ENCODE results near the gene ZNF221. TPM values are rescaled to one million over a fixed set of nuclear protein-coding genes. Genes with fewer than 3 reads are reported as not detected.

ZNF221 gene
- total and polyA plus RNA-seq, 9 of the 15 experiments (the other 6 are each of a cell fraction or from before 2014, with no cell fraction given): 0.32 to 1.4 (median 0.45) TPM

DNA sequence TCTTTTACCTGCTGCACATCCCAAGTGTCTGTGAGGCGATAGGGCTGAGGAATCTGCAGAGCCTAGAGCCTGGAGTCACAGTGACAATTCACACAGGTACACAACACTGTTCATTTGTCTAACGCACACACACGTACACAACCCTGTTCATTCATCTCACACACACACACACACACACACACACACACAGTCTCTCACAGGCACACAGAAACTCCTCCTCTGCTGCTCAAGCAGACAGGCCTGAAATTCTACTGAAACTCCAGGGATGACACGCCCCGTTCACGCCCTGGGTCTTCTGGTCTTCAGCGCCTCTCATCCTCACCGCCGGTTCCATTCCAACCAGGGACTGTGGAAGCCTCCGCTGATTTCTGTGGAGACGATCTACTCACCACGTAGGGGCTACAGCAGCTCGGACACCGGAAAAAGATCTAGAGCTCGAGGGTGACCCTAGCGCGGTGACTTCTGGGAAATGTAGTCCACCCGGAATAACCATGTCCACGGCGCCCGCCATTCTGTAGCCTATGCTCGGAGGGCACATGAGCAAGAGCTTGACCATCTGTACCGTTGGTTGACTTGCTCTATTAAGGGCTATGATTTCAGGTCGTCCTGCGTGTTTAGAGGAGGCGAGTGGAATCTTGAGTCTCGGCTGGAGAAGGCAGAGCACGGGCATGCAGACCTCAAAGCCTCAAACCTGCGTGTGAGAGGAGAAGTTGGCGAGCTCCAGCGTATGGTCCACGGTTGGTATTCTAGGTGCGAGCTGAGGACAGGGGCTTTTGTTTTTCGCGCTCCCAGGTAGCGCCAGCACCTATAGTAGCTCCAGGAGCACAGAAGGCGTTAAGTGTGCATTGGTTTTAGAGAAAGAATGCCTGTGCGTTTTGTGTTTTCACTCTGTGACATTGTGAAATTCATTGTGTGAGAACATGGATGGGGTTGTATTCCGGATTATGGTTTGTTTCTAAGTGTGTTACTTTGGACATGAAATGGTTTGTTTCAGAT lies 49.3 kb upstream of the ZNF221 start (continued):
- TF ChIP-seq MAZ (CRISPR knock-in tag; conservative IDR thresholded peaks at IDR 0.05 in 1 of 2, IDR thresholded peaks at IDR 0.05 in 1 of 2) (0 out of 4 replicates have a peak, but pooled peaks of 1 of the 2 experiments have one; percentile 26), ETV5 (CRISPR knock-in tag; IDR thresholded peaks at IDR 0.05; ENCODE audit: low read depth) (0 out of 2 replicates have a peak, but pooled peaks have one; percentile 39), MEF2D (tag; conservative IDR thresholded peaks at IDR 0.05; ENCODE audit: low read depth) (no peak), TCF7 (IDR thresholded peaks at IDR 0.05; ENCODE audit: borderline replicate concordance) (no peak), SNRNP70 (optimal IDR thresholded peaks at IDR 0.05; ENCODE audit: low read depth, low read length) (no peak), PHF8 (IDR thresholded peaks at IDR 0.05; ENCODE audit: borderline replicate concordance, low read length) (peak; percentile 57; the same call in 1 of the 2 replicates), ESRRA (IDR thresholded peaks at IDR 0.05; ENCODE audit: borderline replicate concordance, low read depth) (no peak)

DNA sequence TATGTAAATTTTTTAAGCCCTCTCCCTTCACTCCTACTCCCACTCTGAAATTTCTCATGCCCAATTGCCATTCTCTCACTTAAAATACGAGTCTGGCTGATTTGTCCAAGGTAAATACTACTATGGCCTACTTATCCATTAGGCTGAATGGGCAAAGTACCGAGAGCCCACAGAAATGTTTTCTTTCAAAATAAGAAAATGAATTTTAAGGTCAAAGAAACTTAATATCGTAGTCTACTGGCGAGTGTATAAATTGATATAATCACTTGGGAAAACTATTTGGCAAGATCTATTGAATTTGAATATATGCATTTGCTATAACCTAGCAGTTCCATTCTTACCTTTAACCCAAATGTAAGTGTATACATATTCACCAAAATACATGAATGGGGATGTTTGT lies 48.6 kb upstream of the ZNF221 start:
- ChIA-PET CTCF (ENCODE audit: low intra/inter-chr PET ratio) (no interaction called here), POLR2A (interaction anchor here (0.6 kb wide), 1 partner anchor 1042 kb away, joined by 4 read pairs; no protein-coding TSS in a partner anchor)
- FAIRE-seq (no peak), ATAC-seq (no peak), DNase-seq (ENCODE audit: extremely low read depth in 1 of 4, low spot score in 3 of 4) (no peak)
- Histone ChIP-seq H4K20me1 (replicated peaks; ENCODE audit: control insufficient read depth, insufficient read depth, low read length) (no peaks in the 10 kb centered on the region), H3K4me2 (ENCODE audit: insufficient read depth, low read length) (peak overlapping the region; percentile 93), H3K4me3 (no peak overlapping the region), H3K79me2 (ENCODE audit: control insufficient read depth, insufficient read depth, low read length) (no peaks in the 10 kb centered on the region), H3K27ac (ENCODE audit: extremely low read depth, low read depth, low read length) (no peak overlapping the region), H3K9me3 (replicated peaks; ENCODE audit: control insufficient read depth, insufficient read depth, low read depth, low read length) (peaks cover 2% of the 10 kb centered on the region; the same call in 1 of the 2 replicates), H3K36me3 (ENCODE audit: control insufficient read depth, insufficient read depth, low read length) (no peaks in the 10 kb centered on the region), H3K9ac (ENCODE audit: insufficient read depth in 1 of 2, low read depth in 2 of 2, low read length in 2 of 2) (no peak overlapping the region), H3K9me1 (ENCODE audit: control insufficient read depth, insufficient read depth, low read length) (no peaks in the 10 kb centered on the region), H3K27me3 (ENCODE audit: control insufficient read depth in 2 of 2, insufficient read depth in 2 of 2, low read length in 2 of 2) (no peaks in the 10 kb centered on the region), H2AFZ (ENCODE audit: low read depth, low read length) (peak overlapping the region; percentile 99), H3K4me1 (replicated peaks in 1 of 2; ENCODE audit: control insufficient read depth in 2 of 2, insufficient read depth in 2 of 2, low read length in 2 of 2) (no peaks in the 10 kb centered on the region; a peak in 2 of 5 replicates)
- in situ Hi-C loops (cut with MboI): loop anchor here (5.0 kb wide), 1 partner anchor 50 kb away; no protein-coding TSS in a partner anchor
- no TSS peak for BruUV-seq (replicated peaks)
- TF ChIP-seq YBX1 (IDR thresholded peaks at IDR 0.05): no peak
- no peak for TF ChIP-seq CEBPG (CRISPR knock-in tag; IDR thresholded peaks at IDR 0.05)
- 0 out of 4 replicates have a peak, but pooled peaks of 1 of the 2 experiments have one; percentile 4 for TF ChIP-seq CEBPG (tag; conservative IDR thresholded peaks at IDR 0.05 in 1 of 2, IDR thresholded peaks at IDR 0.05 in 1 of 2)
- intact Hi-C loops (cut with micrococcal nuclease): no loop called here
- WGBS (ENCODE audit: insufficient coverage, low coverage, missing lambda C conversion rate): 47% methylated on average over 4 of the region's 4 CpGs
